Germinal center (tissue), 1 donor: ENCODE results near the gene FOXN4.
A peak's percentile ranks its signal among the peaks of the same experiment; 100 is the strongest.

Experiments
- DNase-seq: peaks from one replicate; pipeline ENCODE4 v3.0.0; 2012; ENCODE audit warnings: mixed read lengths, low spot score

Gene FOXN4

GRCh38 chr12:109281452-109281851 lies 27.6 kb downstream of the FOXN4 start:
- DNase-seq = no peak

- no peak for DNase-seq
These were observed 29.6 kb downstream of the FOXN4 start for GRCh38 chr12:109279525-109279924.

- DNase-seq = no peak
These were observed 30.2 kb downstream of the FOXN4 start for GRCh38 chr12:109278912-109279311.

- DNase-seq = no peak
These were observed 31.0 kb downstream of the FOXN4 start for GRCh38 chr12:109277899-109278762.

GRCh38 chr12:109277255-109277898 lies 31.7 kb downstream of the FOXN4 start:
- no peak for DNase-seq

- no peak for DNase-seq
These were observed 32.9 kb downstream of the FOXN4 start for GRCh38 chr12:109276160-109276559.

GRCh38 chr12:109275173-109275572 lies 33.9 kb downstream of the FOXN4 start:
- DNase-seq = no peak

- DNase-seq = no peak
These were observed 34.7 kb downstream of the FOXN4 start for GRCh38 chr12:109274381-109274780.

- no peak for DNase-seq
These were observed 35.7 kb downstream of the FOXN4 start for GRCh38 chr12:109273354-109273753.

GRCh38 chr12:109271418-109271817 lies 37.7 kb downstream of the FOXN4 start:
- no peak for DNase-seq

GRCh38 chr12:109270494-109270893 lies 38.6 kb downstream of the FOXN4 start:
- DNase-seq = no peak

GRCh38 chr12:109269428-109269827 lies 39.7 kb downstream of the FOXN4 start:
- DNase-seq = no peak

- no peak for DNase-seq
These were observed 40.2 kb downstream of the FOXN4 start for GRCh38 chr12:109268896-109269295.

- DNase-seq = no peak
These were observed 41.7 kb downstream of the FOXN4 start for GRCh38 chr12:109267361-109267760.

GRCh38 chr12:109266106-109266879 lies 42.8 kb downstream of the FOXN4 start:
- no peak for DNase-seq

- DNase-seq = no peak
These were observed 44.0 kb downstream of the FOXN4 start for GRCh38 chr12:109264943-109265650.

GRCh38 chr12:109264095-109264942 lies 44.8 kb downstream of the FOXN4 start:
- DNase-seq = peak; percentile 74

- DNase-seq = no peak
These were observed 45.6 kb downstream of the FOXN4 start for GRCh38 chr12:109263439-109263838.

GRCh38 chr12:109261939-109262338 lies 47.1 kb downstream of the FOXN4 start:
- no peak for DNase-seq

- DNase-seq = no peak
These were observed 48.0 kb downstream of the FOXN4 start for GRCh38 chr12:109261087-109261486.

GRCh38 chr12:109259545-109259895 lies 49.6 kb downstream of the FOXN4 start:
- no peak for DNase-seq
